ENCODE data around the gene RHEB. TPM values are rescaled to one million over a fixed set of nuclear protein-coding genes. Genes with fewer than 3 reads are reported as not detected.
A peak's percentile ranks its signal among the peaks of the same experiment; 100 is the strongest.

RHEB gene
- total and polyA plus RNA-seq, 5 donors, result 115 to 217 (median 125) TPM

DNA sequence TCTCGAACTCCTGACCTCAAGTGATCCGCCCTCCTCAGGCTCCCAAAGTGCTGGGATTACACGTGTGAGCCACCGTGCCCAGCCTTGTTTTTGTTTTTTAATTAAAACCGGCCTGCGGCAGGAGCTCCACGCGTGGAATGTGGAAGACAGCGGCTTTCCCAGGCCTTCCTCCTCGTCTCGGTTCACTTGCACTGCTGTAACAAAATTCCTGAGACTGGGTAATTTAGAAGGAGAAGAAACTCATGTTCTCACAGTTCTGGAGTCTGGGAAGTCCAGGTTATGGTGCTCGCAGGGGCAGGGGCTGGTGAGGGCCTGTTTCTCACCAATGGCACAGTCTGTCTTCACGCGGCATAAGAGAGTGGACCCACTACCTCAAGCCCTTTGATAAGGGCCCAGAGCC lies 65.4 kb downstream of the RHEB start:
- no peak for DNase-seq

DNA sequence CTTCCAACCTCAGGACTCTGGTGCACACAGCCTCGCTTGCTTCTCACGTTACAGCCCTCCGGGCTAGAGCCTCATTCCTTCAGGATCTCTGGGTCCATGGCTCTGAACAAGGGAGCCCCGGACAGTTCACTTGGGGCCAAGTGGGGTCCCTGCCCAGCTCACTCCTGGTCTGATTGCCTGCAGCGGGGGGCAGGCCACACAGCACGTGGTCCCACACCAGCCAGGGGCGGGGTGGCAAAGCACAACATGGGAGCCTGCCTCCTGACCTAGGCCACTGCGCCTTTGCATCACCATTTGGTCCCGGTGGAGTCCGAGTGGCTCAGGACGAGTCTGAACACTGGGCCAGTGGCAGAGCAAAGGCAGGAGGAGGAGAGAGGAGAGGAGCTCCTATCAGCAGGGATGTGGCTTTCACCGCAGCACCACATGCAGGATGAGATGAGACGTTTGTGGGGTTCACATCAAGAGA lies 66.3 kb downstream of the RHEB start:
- H3K4me3 ChIP-seq (ENCODE audit: low read length), result no peak overlapping the region
- H3K27me3 ChIP-seq (ENCODE audit: control insufficient read depth, insufficient read depth), result no peaks in the 10 kb centered on the region
- intact Hi-C loops (cut with DNase I), result no loop called here
- H3K27ac ChIP-seq (ENCODE audit: low read length), result no peak overlapping the region
- 82% methylated on average over 13 of the region's 13 CpGs for WGBS
- DNase-seq (peak in 1 of 3 donors; percentile 43), ATAC-seq (no peak)
- no peaks in the 10 kb centered on the region for H3K4me1 ChIP-seq (ENCODE audit: control insufficient read depth, insufficient read depth, low read length)
- H3K9me3 ChIP-seq (ENCODE audit: control insufficient read depth, low read length), result no peaks in the 10 kb centered on the region

More for the DNA sequence above, 65.4 kb downstream of the RHEB start:
- H3K4me1 ChIP-seq (ENCODE audit: control insufficient read depth, insufficient read depth, low read length), result peaks cover 4% of the 10 kb centered on the region
- no peak for ATAC-seq
- H3K27ac ChIP-seq (ENCODE audit: low read length), result no peak overlapping the region
- H3K27me3 ChIP-seq (ENCODE audit: control insufficient read depth, insufficient read depth), result no peaks in the 10 kb centered on the region
- H3K9me3 ChIP-seq (ENCODE audit: control insufficient read depth, low read length), result no peaks in the 10 kb centered on the region
- no peak overlapping the region for H3K4me3 ChIP-seq (ENCODE audit: low read length)
- 91% methylated on average over 14 of the region's 14 CpGs for WGBS
- intact Hi-C loops (cut with DNase I), result no loop called here

DNA sequence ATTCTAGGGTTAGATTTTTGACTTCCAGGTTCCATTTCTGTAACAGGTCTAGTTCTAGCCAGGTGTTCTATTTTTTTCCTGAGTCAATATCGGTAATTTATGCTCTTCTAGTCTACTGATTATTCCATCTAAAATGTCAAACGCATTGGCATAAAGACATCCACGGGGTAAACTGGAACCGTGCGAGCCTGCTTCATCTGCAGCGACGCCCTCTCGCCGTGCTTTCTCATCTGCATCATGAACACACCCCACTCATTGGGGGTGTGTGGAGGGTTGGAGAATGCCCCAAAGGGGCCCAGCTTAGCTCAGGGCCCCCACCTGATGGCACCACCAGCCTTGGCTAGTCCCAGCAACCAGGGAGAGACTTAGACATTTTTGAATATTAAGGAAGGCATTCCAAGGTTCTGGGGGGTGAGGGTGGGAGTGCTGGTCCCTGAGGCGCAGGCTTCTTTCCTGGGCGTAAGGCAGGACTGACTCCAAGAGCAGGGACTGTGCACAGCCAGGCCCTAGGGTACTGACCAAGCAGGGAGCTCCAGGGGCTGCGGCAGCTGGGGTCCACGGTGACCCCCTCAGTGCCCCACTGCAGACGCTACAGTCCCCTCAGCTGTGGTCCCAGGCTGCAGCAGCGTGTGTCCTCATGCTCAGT lies 66.9 kb downstream of the RHEB start:
- Histone ChIP-seq H3K27me3 (ENCODE audit: control insufficient read depth, insufficient read depth) (no peaks in the 10 kb centered on the region), H3K27ac (ENCODE audit: low read length) (no peak overlapping the region), H3K9me3 (ENCODE audit: control insufficient read depth, low read length) (no peaks in the 10 kb centered on the region), H3K4me3 (ENCODE audit: low read length) (no peak overlapping the region), H3K4me1 (ENCODE audit: control insufficient read depth, insufficient read depth, low read length) (no peaks in the 10 kb centered on the region)
- intact Hi-C loops (cut with DNase I), result no loop called here
- DNase-seq (peak in 2 of 3 donors; percentile 23 to 37), ATAC-seq (no peak)
- WGBS, result 85% methylated on average over 15 of the region's 15 CpGs

DNA sequence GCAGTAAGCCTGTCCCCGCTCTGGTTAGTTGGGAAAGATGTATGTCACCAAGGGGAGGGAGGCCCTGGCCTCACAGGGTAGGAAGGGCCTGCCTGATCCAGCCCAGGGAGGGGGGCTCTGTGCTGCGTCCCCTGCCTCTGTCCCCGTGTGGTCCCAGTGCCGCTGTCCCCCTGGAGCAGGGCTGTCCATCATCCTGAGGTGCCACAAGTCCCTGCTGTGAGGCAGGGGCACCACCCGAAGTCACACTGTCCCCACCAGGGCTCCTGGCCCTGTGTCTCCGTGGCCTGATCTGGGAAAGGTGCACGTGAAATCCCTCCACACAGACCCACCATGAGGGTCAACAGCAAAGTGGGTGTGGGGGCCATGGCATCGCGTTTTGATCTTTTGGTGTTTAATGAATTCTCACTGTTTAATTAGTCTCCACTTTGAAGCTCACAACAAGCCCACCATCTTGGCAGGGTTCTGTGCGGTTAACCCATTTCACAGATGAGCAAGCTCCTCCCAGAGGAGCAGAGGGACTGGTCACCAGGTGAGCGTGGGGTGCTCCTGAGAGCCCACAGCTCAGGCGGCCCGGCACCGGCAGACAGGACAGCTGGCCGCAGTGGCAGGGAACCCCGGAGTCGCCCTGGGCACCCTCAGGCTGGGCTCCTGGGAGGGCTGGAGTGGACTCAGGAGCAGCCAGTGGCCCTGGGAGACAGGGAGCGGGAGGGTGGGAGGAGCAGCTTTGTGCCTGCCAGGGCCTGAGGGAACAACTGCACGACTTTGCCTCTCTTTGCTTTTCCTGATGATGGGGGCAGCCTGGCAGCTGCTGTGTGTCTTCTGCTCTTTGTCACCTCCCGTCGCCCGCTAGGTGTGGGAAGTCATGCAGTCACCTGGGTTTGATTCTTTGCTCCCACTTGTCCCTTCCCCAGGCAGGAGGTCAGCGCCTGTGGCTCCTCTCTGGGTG lies 67.8 kb downstream of the RHEB start:
- ATAC-seq (no peak), DNase-seq (peak in 2 of 3 donors; percentile 26 to 32)
- WGBS, result 83% methylated on average over 23 of the region's 23 CpGs
- Histone ChIP-seq H3K9me3 (ENCODE audit: control insufficient read depth, low read length) (no peaks in the 10 kb centered on the region), H3K4me3 (ENCODE audit: low read length) (no peak overlapping the region), H3K27ac (ENCODE audit: low read length) (no peak overlapping the region), H3K27me3 (ENCODE audit: control insufficient read depth, insufficient read depth) (no peaks in the 10 kb centered on the region), H3K4me1 (ENCODE audit: control insufficient read depth, insufficient read depth, low read length) (no peaks in the 10 kb centered on the region)
- intact Hi-C loops (cut with DNase I), result loop anchor here in 1 of 4 donors (2.0 kb wide), 1 partner anchor 83 kb away; no protein-coding TSS in a partner anchor

DNA sequence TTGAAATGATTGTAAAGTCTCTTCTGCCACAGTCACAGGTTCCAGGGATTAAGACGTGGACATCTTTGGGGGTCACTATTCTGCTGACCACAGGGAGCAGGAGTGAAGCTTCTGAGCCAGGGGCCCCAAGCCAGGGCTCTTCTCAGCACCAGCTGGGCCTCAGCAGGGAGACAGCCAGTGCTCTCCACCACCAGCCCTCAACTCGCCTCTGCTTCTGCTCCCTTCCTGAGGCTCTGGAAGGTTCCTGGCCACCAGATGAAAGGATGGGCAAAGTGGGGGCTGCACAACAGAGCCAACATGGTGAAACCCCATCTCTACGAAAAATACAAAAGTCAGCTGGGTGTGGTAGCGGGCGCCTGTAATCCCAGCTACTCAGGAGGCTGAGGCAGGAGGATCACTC lies 68.5 kb downstream of the RHEB start:
- intact Hi-C loops (cut with DNase I), result loop anchor here in 1 of 4 donors (2.0 kb wide), 1 partner anchor 82 kb away; no protein-coding TSS in a partner anchor
- ATAC-seq, result no peak

DNA sequence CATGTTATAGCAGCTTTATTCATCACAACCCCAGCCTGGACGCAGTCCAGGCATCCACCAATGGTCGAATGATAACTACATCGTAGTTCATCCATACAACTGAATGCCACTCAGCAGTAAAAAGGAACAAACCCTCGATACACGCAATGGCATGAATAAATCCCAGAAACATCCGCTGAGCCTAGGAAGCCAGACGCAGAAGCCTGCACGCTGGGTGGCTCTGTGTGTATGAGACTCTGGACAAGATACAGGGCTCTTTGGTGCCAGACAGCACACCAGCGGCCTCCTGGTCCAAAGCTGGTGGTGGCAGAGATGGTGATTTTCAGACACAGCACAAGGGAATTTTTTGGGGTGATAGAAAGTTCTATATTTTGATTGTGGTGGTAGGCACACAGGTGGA lies 69.7 kb downstream of the RHEB start:
- Histone ChIP-seq H3K27ac (ENCODE audit: low read length) (no peak overlapping the region), H3K9me3 (ENCODE audit: control insufficient read depth, low read length) (no peaks in the 10 kb centered on the region), H3K4me1 (ENCODE audit: control insufficient read depth, insufficient read depth, low read length) (no peaks in the 10 kb centered on the region), H3K27me3 (ENCODE audit: control insufficient read depth, insufficient read depth) (no peaks in the 10 kb centered on the region), H3K4me3 (ENCODE audit: low read length) (no peak overlapping the region)
- WGBS, result 85% methylated on average over 9 of the region's 9 CpGs
- intact Hi-C loops (cut with DNase I), result loop anchor here (2.0 to 10.0 kb wide), 3 partner anchors 75 to 83 kb away; no protein-coding TSS in a partner anchor
- ATAC-seq (no peak), DNase-seq (peak in 1 of 3 donors; percentile 20)

More for the DNA sequence above, 68.5 kb downstream of the RHEB start:
- DNase-seq, result peak in 1 of 3 donors; percentile 22
- H3K9me3 ChIP-seq (ENCODE audit: control insufficient read depth, low read length), result no peaks in the 10 kb centered on the region
- H3K4me3 ChIP-seq (ENCODE audit: low read length), result no peak overlapping the region
- no peaks in the 10 kb centered on the region for H3K27me3 ChIP-seq (ENCODE audit: control insufficient read depth, insufficient read depth)
- no peaks in the 10 kb centered on the region for H3K4me1 ChIP-seq (ENCODE audit: control insufficient read depth, insufficient read depth, low read length)
- H3K27ac ChIP-seq (ENCODE audit: low read length), result no peak overlapping the region
- WGBS, result 81% methylated on average over 5 of the region's 5 CpGs

DNA sequence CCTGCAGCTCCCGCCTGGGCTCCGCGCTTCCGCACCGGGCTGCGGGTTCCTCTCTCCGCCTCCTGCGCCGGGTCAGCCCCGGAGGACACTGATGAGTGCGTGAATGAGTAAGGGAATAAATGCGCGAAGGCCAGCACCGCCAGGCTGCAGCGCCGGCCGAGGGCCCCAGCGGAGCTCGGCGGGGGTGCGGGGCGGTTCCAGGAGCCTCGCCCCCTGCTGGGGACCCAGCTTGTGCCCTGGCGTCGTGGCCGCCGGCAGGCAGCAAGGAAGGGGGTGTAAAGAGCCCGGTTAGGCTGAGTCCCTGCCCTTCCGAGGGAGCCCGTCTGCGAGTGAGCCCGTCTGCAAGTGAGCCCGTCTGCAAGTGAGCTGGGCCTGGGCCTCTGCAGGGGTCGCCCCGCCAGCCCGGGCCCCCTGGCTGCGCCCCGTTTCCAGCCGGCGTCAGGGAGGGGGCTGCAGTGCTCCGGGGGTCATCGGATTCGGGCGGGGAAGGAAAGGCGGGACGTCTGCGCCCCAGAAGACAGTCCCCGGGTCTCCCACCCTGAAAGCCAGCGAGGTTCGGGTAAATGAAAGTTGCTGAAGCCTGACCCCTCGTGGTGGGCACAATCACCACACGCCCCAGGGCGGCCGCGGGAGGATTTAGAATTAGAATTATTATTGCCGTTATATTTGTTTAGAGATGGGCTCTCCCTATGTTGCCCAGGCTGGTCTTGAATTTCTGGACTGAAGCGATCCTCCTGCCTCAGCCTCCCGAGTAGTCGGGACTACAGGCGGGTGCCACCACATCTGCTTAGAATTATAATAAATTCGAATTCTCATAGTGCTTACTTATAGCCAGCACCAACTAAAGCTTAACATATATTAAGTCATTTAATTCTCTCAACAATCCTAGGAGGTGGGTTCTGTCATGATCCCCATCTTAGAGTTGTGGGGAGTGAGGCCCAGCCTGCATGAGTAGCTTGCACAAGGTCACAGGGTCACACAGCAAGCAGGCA lies 71.1 kb downstream of the RHEB start:
- Histone ChIP-seq H3K4me1 (ENCODE audit: control insufficient read depth, insufficient read depth, low read length) (no peaks in the 10 kb centered on the region), H3K4me3 (ENCODE audit: low read length) (peak overlapping the region; percentile 74), H3K27me3 (ENCODE audit: control insufficient read depth, insufficient read depth) (no peaks in the 10 kb centered on the region), H3K9me3 (ENCODE audit: control insufficient read depth, low read length) (no peaks in the 10 kb centered on the region), H3K27ac (ENCODE audit: low read length) (no peak overlapping the region)
- DNase-seq (peak; percentile 73 to 87 (median 81)), ATAC-seq (peak; percentile 87 to 88)
- 4% methylated on average over 61 of the region's 61 CpGs for WGBS
- intact Hi-C loops (cut with DNase I), result loop anchor here in 3 of 4 donors (2.0 to 10.0 kb wide), 3 partner anchors 74 to 81 kb away; no protein-coding TSS in a partner anchor

DNA sequence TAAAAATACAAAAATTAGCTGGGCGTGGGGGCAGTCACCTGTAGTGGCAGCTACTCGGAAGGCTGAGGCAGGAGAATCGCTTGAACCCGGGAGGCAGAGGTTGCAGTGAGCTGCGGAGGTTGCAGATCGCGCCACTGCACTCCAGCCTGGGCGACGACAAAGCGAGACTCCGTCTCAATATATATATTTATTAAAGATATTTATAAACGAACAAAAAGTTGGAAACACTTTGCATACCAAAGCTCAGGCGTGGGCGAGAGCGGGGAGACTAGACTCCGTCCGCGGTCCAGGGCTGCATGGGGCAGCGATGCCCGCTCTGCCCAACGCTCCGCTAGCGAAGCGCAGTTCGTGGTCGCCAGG lies 71.8 kb downstream of the RHEB start:
- peak in 1 of 3 donors; percentile 52 for DNase-seq
- Histone ChIP-seq H3K4me3 (ENCODE audit: low read length) (peak overlapping the region; percentile 74), H3K27ac (ENCODE audit: low read length) (no peak overlapping the region), H3K4me1 (ENCODE audit: control insufficient read depth, insufficient read depth, low read length) (no peaks in the 10 kb centered on the region), H3K9me3 (ENCODE audit: control insufficient read depth, low read length) (no peaks in the 10 kb centered on the region), H3K27me3 (ENCODE audit: control insufficient read depth, insufficient read depth) (no peaks in the 10 kb centered on the region)
- WGBS, result 54% methylated on average over 26 of the region's 26 CpGs
- no peak for ATAC-seq
- intact Hi-C loops (cut with DNase I), result loop anchor here in 3 of 4 donors (2.0 to 10.0 kb wide), 3 partner anchors 73 to 81 kb away; no protein-coding TSS in a partner anchor

DNA sequence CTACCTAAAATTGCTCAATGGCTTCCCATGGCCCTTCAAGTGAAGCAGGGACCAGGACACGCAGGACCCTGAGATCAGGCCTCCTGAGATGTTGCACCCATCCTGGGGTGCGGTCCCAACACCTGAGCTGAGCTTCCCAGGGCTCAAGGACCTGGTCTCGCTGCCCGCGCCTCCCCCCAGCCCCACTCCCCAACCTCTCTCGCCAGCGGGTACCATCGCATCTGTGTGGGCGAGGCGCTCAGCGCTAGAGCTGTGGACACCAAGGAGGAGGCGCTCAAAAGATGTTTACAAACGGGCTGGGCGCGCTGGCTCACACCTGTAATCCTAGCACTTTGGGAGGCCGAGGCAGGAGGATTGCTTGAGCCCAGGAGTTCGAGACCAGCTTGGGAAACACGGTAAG lies 72.4 kb downstream of the RHEB start:
- no peak for ATAC-seq
- H3K4me1 ChIP-seq (ENCODE audit: control insufficient read depth, insufficient read depth, low read length), result no peaks in the 10 kb centered on the region
- 97% methylated on average over 18 of the region's 18 CpGs for WGBS
- H3K27me3 ChIP-seq (ENCODE audit: control insufficient read depth, insufficient read depth), result no peaks in the 10 kb centered on the region
- no peaks in the 10 kb centered on the region for H3K9me3 ChIP-seq (ENCODE audit: control insufficient read depth, low read length)
- no peak overlapping the region for H3K27ac ChIP-seq (ENCODE audit: low read length)
- peak in 1 of 3 donors; percentile 51 for DNase-seq
- intact Hi-C loops (cut with DNase I), result loop anchor here in 2 of 4 donors (5.0 to 10.0 kb wide), 2 partner anchors 73 to 80 kb away; no protein-coding TSS in a partner anchor
- no peak overlapping the region for H3K4me3 ChIP-seq (ENCODE audit: low read length)

DNA sequence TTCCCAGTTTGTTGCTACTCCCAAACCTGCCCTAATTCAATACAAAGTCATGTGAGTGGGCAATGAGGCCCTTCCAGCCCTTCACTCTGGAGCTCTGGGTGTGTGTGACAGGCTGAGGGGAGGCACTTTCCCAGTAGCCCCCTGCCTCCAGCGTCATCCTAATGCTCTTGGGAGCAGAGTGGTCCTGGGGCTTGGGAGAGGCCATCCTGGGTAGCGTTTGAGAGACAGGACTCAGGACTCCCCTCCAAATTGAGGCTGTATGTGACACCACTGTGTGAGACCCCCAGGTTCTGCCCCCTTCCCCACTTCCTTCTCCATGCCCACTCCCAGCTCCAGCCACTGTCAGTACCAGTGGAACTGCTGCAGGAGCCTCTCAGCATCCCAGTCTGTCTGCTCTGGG lies 73.3 kb downstream of the RHEB start:
- Histone ChIP-seq H3K9me3 (ENCODE audit: control insufficient read depth, low read length) (no peaks in the 10 kb centered on the region), H3K4me1 (ENCODE audit: control insufficient read depth, insufficient read depth, low read length) (no peaks in the 10 kb centered on the region), H3K27ac (ENCODE audit: low read length) (no peak overlapping the region), H3K27me3 (ENCODE audit: control insufficient read depth, insufficient read depth) (no peaks in the 10 kb centered on the region), H3K4me3 (ENCODE audit: low read length) (no peak overlapping the region)
- 90% methylated on average over 2 of the region's 2 CpGs for WGBS
- DNase-seq (no peak), ATAC-seq (no peak)
- intact Hi-C loops (cut with DNase I), result loop anchor here in 2 of 4 donors (5.0 to 10.0 kb wide), 2 partner anchors 72 to 79 kb away; no protein-coding TSS in a partner anchor
